ENCODE data around the gene PCBP2.
"Not testable (repeated sequence)": the region's sequence is repeated elsewhere in the genome, so short reads cannot be mapped to it uniquely, and the experiment has no call there.

PCBP2 gene

DNA sequence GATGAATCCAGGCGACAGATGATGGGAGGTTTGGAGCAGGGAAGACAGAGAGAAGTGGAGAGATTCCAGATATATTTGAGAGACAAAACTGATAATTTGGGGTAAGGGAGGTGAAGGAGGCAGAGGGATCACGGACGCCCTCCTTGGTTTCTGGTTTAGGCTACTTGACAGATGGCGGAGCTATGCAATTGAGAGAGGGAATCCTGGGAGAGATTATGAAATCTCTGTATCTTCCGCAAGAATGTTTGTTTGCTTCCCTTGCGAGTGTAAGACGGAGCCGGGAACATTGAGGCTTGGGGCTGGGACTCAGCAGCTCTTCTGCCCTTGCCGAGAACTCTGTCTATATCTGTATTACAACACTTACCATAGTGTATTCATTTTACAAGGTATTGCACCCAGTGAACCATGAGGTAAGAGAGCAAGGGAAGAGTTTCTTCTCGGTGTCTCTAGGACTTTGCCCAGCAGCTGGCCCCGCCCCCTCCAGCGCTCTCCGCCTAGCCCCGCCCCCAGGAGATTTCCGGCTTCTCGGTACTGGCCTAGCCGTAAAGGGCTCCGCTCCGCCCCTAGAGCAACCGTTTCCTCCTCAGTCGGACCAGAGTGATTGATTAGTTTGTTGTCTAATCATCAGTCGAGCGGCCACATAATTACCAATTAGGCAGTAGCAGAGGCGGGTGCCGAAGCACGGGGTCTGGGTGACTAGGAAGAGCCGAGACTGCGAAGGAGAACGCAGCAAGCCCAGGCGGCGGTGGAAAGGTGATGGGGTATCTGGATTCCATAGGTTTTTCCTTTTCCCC, 10.7 kb upstream of the PCBP2 start, which contains the start of gene PRR13:
PRR13 (plus strand) TSS at position 695 of the 794 bp plus-strand sequence. CDS start 981 bp downstream, outside the sequence.
- no peak for FAIRE-seq

DNA sequence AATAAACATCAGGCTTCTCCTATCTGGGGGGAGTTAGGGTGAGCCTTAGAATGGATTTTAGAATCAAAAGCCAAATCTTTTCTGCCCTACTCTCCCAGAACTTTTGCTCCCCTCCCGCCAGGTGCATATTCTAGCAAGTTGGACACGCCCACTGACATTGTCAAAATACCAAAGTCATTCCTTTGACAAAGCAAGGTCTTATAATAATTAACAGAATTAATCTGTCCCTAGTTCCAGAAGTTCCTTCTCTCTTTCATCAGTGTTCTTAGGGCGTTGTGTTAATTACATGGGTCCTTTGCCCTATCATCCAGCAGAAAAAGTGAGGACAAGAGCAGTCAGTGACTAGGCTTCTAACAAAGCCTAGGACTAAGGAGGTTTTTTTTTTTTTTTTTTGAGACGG, 7.9 kb upstream of the PCBP2 start:
- FAIRE-seq: no peak

DNA sequence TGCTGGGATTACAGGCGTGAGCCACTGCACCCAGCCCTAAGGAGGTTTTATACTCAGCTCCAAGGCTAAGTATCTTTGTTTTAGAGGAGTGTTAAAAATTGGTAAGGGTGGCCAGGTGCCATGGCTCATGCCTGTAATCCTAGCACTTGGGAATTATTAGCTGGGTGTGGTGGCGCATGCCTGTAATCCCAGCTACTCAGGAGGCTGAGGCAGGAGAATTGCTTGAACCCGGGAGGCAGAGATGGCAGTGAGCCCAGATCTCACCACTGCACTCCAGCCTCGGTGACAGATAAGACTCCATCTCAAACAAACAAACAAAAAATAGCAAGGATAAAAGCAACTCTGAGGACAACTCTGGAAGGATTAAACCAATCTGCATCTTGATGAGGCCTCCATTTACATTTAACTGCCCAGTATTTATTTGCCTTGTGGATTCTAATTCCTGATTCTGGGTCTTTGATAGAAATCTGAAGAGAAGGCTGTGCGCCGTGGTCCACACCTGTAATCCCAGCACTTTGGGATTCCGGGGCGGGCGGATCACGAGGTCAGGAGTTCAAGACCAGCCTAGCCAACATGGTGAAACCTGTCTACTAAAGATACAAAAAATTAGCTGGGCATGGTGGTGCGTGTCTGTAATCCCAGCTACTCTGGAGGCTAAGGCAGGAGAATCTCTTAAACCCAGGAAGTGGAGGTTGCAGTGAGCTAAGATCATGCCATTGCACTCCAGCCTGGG, 7.1 kb upstream of the PCBP2 start:
- not testable (repeated sequence) for FAIRE-seq

DNA sequence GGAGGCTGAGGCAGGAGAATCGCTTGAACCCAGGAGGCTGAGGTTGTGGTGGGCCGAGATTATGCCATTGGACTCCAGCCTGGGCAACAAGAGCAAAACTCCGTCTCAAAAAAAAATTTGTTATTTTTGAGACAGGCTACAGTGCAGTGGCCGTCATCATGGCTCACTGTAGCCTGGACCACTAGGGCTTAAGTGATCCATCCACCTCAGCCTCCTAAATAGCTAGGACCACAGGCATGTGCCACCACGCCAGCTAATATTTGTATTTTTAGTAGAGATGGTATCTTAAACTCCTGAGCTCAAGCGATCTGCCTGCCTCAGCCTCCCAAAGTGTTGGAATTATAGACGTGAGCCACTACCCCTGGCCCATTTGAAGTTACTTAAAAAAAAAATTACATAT, 966 bp upstream of the PCBP2 start:
- FAIRE-seq: no peak

DNA sequence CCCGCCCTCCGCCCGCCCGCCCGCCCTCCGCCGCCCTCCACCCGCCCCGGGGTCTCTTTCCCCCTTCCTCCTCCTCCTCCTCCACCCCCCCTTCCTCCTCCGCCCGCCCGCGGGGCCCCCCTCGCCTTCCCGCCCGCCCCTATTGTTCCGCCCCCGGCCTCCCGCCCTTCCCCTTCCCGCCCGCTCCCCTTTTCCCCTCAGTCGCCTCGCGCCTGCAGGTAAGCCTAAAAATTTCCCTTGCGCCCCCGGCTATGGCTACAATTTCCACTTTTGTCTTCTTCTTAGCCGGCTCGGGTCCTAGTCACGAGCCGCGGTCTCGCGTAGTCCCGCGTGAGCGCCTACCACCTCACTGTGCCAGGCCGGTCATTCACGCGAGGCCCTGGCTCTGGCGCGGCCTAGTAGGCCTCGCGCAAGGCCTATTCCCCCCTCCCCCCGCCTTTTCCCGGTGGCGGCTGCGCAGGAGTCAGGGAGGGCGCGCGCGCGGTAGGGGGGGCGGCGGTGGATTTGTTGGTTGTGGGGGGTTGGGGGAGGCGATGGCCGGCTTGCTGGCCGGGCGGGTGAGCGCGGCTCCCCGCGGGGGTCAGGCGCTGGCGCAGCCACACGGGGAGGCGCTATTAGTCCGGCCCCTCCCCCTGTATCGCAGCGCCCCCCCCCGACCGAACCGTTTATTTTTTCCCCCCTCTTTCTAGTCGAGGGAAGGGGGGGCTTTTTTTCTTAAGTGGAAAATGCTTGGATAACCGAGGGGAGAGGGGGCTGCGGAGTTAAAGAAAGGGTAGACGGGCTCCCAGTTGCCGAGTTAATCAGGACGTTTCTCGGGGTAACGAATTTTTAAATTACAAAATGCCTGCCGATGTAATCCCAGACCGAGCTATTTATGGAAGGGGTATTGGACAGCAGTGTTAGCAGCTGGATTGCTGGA, 516 bp downstream of the PCBP2 start:
- FAIRE-seq: no peak

DNA sequence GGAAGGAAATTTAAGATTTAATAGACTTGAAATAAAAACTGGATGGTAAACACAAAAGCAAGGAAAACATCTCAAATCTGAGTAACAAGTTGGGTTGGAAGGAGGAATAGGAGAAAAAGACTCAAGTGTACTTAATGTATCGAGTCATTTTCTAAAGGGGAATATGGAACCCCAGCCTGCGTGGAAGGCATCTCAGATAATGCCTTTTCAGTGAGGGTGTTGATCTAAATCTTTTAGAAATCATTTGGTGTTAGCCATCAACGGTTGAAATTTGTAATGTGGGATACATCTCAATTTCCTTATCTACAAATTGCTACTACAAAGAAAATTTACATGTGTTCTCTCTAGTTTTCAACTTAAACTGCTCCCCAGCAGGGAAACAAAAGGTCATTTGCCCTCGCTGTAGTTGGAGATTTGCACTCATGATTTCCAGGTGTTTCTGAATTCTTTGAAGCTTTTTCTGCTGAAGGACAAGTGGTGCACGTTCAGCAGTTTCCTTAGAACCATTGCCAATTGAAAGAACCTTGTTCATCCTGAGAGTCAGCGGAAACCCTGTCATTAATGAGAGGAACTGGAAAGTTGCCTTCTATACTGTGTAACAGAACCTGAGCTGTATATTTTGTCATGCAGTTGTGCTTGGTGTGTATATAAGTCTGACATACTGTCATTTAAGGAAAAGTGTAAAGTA, 2.2 kb downstream of the PCBP2 start:
- no peak for FAIRE-seq

DNA sequence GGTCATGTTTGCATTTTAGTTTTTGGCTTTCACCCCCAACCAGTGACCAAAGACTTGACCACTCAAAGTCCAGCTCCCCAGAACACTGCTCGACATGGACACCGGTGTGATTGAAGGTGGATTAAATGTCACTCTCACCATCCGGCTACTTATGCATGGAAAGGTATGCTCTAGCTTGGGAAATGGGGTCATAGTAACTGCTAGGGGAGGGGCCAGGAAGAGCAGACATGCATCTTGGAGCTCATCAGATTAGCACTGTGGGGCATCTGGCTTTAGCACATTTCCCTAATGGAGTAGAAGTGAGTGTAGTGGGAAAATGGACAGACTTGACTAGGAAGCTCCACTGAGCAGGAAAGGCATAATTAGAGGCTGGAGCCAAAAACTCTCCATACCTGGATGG, 2.8 kb downstream of the PCBP2 start:
- FAIRE-seq: no peak

DNA sequence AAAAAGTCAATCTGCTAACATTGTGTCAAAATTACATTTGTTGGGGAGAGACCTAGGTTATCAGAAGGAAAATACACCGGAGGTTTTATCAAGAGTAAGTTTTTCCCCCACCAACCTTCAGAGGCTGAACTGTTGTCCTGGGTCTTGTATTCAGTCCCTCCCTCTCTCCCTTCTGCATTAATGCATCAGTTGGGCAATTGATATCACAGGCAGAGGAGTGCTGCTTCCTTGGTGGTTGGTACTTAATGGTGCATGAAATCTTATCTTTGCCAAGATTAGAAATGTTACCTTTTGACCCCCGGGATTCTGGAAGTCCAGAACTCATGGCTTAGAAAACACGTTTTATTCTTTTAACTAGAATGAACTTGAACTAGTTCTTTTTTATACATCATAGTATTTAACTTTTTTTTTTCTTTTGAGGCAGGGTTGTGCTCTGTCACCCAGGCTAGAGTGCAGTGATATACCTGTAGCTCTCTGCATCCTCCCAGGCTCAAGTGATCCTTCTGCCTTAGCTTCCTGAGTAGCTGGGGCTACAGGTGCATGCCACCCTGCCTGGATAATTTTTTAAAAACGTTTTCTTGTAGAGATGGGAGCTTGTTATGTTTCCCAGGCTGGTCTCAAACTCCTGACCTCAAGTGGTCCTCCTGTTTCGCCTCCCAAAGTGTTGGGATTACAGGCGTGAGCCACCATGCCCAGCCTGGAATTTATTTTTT, 4.9 kb downstream of the PCBP2 start:
- no peak for FAIRE-seq

DNA sequence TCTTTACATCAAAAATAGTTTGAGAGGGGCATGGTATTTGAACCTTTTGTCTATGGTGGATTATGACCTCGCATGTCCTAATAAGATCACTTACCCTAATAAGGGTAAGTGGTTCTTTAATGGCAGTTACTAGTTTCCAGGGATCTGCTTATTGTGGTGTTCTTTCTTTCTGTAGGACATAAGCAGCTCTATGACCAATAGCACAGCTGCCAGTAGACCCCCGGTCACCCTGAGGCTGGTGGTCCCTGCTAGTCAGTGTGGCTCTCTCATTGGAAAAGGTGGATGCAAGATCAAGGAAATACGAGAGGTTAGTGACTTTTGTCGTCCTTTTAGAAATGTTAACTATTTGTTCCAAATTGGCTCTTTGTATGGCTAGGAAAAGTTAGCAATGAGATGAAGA, 7.2 kb downstream of the PCBP2 start:
- FAIRE-seq: no peak

DNA sequence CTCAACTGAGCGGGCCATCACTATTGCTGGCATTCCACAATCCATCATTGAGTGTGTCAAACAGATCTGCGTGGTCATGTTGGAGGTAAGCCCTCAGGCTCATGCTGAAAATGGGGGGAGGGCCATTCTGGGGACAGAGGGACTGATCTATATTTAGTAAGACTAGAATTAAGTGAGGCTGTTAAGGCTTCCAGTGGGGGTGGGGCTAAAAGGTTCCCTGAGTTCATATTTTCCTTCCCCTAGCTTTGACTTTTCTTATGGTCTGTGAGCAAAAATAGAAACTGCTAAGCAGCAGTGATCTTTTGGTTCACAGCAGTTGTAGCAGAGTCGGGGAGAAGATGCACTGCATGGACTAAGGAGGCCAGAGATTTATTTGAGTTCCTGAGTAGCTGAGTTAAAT, 9.2 kb downstream of the PCBP2 start:
- no peak for FAIRE-seq

DNA sequence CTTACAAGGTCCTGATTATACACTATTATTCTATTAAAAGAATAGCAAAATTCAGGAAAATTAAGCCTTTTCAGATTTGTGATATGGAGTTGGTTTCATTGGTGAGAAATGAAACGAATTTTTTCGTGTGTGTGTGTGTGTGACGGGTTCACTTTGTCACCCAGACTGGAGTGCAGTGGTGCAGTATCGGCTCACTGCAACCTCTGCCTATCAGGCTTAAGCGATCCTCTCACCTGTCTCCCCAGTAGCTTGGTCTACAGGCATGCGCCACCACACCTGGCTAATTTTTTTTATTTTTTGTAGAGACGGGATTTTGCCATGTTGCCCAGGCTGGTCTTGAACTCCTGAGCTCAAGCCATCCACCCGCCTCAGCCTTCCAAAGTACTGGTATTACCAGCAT, 9.7 kb downstream of the PCBP2 start:
- FAIRE-seq: no peak

DNA sequence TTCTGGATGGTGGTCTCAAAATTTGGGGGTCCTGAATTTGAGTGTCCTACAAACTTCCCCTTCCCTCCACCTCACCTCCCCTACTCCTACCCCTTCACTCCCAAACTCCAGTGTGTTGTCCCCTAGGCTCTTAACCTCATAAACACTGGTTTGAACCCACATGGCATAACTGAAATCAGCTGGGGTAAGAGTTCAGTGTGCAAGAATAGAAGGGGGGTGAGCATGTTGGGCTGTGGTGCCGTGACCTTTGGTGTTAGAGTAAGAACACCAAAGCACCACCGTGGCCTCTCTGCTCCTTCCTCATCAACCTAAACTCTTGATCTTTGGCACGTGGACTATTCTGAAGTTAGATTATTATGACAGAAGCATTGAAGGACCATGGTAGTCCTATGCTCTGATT, 11.0 kb downstream of the PCBP2 start:
- no peak for FAIRE-seq

DNA sequence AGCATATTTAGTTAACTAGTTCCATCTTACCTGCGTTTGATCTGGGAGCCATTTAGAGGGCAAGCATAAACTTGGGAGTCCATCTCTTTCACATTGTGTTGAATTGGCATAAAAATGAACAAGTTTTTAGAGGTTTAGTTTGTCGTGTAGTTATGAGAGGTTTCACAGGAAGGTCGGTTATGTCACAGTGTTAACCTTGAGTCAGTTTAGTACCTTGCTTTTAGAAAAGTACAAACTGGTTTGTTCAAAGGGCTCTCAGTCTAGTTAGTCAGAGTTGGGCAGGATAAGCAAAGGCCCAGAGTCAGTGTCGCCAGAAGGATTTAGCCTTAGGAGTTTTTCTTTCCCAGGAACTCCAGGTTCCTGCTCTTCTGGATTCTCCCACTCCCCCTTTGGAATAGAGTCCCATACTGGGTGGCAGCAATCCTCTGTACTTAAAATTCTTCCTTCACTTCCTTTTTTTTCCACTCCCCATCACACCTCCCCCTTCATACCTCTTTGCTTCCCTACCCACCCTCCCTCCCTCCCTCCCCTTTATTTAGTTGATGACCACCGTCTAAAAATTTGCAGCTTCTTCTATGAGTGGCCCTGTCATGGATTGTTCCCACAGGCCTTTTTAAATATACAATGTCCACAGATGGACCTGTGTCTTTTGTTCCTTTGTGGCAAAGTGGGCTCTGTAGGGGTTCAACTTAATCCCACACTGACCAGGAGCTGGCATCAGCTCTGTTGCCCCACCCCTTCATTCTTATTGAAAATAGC, 12.1 kb downstream of the PCBP2 start:
- no peak for FAIRE-seq

DNA sequence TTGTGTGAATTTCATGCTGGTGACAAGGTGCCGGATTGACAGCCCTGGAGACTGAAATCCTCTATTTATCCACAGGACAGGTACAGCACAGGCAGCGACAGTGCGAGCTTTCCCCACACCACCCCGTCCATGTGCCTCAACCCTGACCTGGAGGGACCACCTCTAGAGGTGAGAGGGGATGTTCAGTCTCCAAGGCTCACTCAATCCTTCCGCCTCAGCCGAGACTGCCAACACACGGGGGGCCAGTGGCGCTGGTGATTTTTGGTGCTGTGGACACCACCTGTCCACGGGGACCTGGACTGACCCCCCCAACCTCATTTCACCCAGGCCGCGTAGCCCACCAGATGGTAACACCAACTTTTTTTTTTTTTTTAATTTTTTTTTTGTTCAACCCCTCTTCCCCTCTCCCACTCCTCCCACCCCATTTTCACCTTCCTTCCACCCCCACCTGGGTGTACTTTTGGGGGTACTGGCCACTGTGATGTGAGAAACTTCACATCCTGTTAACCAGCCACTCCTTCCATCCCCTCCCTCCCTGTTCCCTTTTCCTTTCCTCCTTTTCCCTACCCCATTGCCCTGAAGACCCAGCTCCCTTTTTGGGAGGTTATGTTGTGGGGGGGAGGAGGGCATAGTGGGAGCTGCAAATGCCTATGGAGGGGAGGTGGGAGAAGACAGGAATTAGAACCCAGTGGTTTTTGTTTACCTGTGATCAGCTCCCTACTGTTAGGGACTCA, 12.9 kb downstream of the PCBP2 start:
- no peak for FAIRE-seq

DNA sequence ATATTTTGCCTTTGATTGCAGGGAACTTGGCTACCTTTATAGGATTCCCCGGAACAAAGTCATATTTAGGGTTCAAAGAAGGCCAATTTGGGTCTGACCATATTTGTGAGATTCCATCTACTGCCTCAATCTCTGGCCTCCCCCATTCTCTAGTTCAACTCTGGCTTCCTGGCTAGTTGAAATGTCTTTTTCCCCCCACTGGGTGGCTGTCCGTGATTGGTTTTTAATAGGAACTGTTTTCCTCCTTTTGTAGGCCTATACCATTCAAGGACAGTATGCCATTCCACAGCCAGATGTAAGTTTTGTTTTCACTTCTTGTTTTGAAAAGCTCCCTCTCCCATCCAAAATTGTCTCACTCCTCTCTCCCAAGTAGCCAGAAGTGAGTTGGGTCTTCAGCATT, 13.8 kb downstream of the PCBP2 start:
- no peak for FAIRE-seq

DNA sequence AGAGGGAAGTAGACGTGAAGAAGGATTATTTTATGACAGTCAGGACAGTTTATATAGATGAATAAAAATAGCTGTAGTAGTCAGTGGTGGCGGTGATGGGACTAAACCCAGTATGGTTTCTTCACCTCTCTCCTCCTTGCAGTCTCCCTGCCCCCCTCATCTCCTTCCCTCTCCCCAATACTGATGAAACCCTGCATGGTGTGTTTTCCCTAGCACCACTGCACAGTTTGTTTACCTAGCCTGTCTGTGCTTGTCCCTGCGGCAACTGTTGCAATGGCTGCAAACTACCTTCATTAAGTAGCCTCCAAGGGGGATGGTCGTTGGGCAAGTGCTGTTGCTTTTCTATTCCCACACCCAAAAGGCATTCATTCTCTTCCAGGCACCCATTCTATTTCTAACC, 14.7 kb downstream of the PCBP2 start:
- FAIRE-seq: no peak

DNA sequence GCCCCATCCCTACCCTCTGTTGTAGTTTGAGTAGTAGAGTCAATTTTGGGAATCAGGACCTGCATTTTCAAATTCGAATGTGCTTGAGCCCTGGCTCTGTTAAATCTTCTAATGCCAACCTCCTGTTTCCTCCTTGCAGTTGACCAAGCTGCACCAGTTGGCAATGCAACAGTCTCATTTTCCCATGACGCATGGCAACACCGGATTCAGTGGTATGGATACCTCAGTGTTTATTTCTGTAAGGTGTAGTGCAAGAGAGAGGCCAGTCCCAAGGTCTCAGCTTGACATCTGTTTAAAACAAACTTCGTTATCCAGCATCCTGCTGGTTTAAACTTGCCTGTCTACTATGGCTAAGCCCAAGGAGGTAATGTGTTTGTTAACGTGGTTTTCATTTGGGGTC, 15.2 kb downstream of the PCBP2 start:
- FAIRE-seq: no peak

DNA sequence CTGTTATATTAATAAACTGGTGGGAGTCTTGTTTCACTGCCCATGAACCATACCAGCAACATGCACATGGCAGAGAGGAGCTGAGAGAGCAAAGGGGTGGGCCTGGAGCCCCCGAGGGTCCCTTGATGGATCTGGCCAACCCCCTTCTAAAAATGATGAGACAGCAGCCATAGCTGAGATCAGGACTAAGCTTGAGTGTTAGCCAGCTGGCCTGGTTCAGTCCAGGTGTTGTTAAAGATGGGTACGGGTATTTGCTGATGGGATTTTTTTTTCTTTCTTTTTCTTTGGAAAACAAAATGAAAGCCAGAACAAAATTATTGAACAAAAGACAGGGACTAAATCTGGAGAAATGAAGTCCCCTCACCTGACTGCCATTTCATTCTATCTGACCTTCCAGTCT, 16.0 kb downstream of the PCBP2 start:
- no peak for FAIRE-seq

DNA sequence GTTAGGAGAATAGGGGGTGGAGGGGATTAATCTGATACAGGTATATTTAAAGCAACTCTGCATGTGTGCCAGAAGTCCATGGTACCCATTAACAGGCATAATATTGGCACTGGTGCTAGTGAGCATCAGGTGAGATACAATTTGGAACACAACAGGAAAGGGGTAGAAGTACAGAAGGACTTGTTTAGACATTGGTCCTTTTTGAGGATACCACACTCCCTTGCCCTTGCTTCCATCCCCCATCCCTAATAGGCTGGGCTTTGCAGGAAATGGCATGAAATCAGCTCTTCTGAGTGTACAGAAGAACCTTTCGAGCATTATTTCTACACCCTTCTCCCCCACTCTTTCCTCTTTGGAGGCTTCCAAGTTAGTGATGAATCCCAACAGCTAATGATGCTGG, 16.4 kb downstream of the PCBP2 start:
- no peak for FAIRE-seq

DNA sequence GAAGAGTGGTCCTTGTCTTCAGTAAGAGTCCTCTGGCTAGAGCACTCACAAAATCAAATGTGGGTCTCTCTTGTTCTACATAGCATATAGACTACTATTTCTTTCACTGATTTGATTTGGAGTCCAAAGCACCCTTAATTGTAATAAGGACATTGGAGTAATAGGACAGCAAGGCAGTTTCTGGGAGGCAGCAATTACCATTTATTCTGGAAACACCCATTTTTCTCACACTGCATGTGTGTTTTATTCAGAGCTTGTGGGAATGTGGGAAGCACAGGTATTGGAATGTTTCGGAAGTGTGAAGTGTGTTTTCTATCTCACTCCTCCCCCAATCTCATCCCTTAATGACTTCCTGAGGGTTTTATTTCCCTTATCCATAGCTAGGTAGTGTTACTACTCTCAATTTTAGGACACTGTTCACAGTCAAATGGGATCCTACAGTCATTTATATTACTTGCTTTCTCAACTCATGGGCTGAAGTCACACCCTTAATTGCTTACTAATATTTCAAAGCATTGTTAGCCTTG, 20.2 kb downstream of the PCBP2 start:
- no peak for FAIRE-seq

Measured in islet of Langerhans (tissue), 1 donor.